ENCODE measurements around the gene ANKS1B.

- TF ChIP-seq POLR2AphosphoS5 (IDR thresholded peaks at IDR 0.05) (no peak), CTCF (IDR thresholded peaks at IDR 0.05) (no peak), POLR2A (IDR thresholded peaks at IDR 0.05) (no peak), EP300 (IDR thresholded peaks at IDR 0.05) (no peak)
Measured at GRCh38 chr12:99005601-99006000, 979.1 kb downstream of the ANKS1B start.

Data from suprapubic skin (tissue), 4 donors.